Rectal smooth muscle tissue (tissue), 1 donor: ENCODE data around the gene CDC6.

ENCODE experiments used
- H3K27ac ChIP-seq: one replicate; pipeline ENCODE4 v1.7.0; 2013; ENCODE audit warnings: low read depth, low read length, inconsistent platforms
- H3K27me3 ChIP-seq: one replicate; pipeline ENCODE4 v1.7.0; 2013; ENCODE audit warnings: low read length; ENCODE audit not compliant: control insufficient read depth, insufficient read depth
- H3K36me3 ChIP-seq: one replicate; pipeline ENCODE4 v1.7.0; 2013; ENCODE audit warnings: low read length; ENCODE audit not compliant: control insufficient read depth, insufficient read depth
- H3K4me1 ChIP-seq: one replicate; pipeline ENCODE4 v1.7.0; 2013; ENCODE audit warnings: low read length; ENCODE audit not compliant: control insufficient read depth, insufficient read depth
- H3K4me3 ChIP-seq: one replicate; pipeline ENCODE4 v1.7.0; 2013; ENCODE audit warnings: low read length
- H3K9ac ChIP-seq: one replicate; pipeline ENCODE4 v1.7.0; 2013; ENCODE audit warnings: low read length

Gene CDC6, protein sequence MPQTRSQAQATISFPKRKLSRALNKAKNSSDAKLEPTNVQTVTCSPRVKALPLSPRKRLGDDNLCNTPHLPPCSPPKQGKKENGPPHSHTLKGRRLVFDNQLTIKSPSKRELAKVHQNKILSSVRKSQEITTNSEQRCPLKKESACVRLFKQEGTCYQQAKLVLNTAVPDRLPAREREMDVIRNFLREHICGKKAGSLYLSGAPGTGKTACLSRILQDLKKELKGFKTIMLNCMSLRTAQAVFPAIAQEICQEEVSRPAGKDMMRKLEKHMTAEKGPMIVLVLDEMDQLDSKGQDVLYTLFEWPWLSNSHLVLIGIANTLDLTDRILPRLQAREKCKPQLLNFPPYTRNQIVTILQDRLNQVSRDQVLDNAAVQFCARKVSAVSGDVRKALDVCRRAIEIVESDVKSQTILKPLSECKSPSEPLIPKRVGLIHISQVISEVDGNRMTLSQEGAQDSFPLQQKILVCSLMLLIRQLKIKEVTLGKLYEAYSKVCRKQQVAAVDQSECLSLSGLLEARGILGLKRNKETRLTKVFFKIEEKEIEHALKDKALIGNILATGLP

DNA sequence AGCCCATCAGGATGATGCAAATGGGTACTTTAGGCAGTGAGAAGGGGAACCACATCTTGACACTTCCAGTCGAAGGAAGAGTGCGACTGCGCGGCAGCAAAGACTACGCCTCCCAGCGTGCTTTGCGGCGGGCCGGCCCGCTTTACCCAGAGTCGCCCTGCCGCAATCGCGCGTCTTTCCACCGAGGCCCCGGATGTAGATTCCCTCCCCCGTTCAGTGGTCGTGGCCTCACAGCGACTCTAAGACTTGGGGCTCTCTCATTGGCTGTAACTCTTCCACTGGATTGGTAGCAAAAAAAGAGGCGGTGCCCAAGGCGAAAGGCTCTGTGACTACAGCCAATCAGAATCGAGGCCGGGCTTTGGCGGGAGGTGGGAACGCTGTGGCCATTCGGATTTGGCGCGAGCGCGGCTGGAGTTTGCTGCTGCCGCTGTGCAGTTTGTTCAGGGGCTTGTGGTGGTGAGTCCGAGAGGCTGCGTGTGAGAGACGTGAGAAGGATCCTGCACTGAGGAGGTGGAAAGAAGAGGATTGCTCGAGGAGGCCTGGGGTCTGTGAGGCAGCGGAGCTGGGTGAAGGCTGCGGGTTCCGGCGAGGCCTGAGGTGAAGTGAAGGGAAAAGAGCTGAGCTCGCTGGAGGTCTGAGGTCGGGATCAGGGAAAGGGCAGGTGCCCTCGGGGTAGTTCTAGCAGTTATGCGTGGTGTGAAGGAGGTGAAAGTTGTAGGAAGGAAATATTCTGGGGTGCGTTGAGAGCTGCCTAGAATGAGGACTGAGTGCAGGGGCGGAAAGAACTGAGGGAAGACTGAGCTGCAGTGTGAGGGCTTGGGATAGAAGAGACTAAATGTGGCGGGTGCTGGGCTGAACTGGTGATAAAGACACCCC, at the start of gene CDC6:
Gene CDC6, plus strand, starts transcription at position 386 of the 876 bp plus-strand sequence. CDS start 1,542 bp downstream, outside the sequence.
- Histone ChIP-seq H3K27ac (no peak within 1 kb of the TSS), H3K4me3 (peak within 1 kb of the TSS; percentile 83), H3K36me3 (no peaks in the 10 kb centered on the region), H3K4me1 (peaks cover 7% of the 10 kb centered on the region), H3K9ac (no peak within 1 kb of the TSS), H3K27me3 (no peaks in the 10 kb centered on the region)

DNA sequence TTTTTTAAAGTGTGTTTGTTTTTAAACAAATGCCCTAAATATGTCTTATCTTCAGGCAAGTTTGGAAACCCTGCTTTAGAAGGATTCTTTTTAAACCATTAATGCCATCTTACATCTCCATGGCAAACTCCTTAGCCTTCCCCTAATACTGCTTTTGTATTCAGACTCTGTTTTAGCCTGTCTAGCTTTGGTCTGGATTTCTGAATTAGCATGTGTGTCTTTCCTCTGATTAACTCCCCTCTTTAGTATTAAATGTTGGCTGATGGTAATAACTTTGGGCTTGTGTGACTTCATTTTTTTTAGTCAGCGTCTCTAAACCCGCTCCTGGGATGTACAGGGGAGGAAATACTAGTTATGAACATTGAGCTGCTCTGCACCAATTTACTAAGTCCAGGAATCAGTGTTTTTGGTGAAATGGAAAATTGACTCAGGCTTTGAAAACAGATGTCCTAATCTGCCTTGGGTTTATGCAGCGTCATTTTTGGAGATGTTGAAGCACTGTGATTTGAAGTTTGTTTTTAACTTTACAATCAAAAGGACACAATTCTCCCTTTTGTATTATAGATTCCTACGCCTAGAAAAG, 46.3 kb upstream of the CDC6 start:
- Histone ChIP-seq H3K4me1 (no peaks in the 10 kb centered on the region), H3K27me3 (no peaks in the 10 kb centered on the region), H3K27ac (no peak overlapping the region), H3K4me3 (no peak overlapping the region), H3K36me3 (no peaks in the 10 kb centered on the region), H3K9ac (no peak overlapping the region)

DNA sequence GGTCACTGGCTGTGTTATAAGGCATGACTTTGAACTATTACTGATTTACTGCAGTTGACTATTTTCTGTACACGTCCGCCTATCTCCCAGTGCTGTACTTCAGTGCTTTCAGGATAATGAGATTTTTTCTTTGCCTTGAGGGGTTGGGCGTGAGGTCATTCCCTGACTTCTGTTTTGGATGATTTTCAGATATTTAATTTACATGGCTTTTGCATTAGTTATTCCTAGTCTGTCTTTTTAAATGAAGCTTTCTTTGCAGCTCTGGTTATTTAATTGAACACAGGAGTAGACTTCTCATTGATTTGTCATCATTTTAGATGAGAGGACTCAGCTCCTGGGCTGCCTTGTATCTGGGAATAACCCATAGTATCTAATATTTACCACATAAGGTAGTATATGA, 44.9 kb upstream of the CDC6 start:
- no peak overlapping the region for H3K9ac ChIP-seq
- H3K36me3 ChIP-seq: no peaks in the 10 kb centered on the region
- H3K4me1 ChIP-seq: no peaks in the 10 kb centered on the region
- H3K27ac ChIP-seq: no peak overlapping the region
- H3K27me3 ChIP-seq: no peaks in the 10 kb centered on the region
- H3K4me3 ChIP-seq: no peak overlapping the region

DNA sequence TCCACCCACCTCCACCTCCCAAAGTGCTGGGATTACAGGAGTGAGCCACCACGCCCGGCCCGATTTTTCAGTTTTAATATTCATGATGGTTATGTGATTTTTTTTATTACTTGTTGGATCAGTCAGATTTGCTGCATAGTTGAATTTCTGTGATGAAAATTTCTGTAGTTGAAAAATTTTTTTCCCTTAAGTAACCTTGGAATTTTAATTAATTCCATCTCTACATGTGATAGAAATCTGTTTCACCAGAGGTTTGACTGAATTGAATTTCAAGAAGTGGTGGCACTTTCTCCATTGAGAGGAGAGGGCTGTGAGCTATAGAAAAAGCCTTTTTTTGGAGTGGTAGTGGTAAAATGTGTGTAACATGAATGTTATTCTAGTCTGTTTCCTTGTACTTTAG, 43.9 kb upstream of the CDC6 start:
- Histone ChIP-seq H3K4me1 (no peaks in the 10 kb centered on the region), H3K36me3 (no peaks in the 10 kb centered on the region), H3K4me3 (no peak overlapping the region), H3K27me3 (no peaks in the 10 kb centered on the region), H3K9ac (no peak overlapping the region), H3K27ac (no peak overlapping the region)

DNA sequence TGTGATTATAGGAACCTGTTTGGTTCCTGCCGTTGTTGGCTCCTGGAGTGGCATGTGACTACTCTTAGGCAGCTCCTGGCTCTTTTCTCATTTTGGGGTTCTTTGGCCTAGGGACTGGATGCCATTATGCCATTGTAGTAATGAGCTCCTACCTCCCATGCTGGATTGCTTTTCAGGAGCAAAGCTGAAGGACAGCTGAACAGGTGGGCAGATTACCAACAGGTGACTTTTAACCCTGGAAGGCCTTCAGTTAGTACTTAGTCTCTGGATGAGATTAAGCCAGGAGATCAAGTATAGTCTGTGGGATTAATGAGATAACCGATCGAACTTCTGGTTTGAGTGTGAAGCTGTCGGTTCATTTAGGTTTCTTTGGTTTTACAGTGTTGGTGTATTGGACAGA, 43.4 kb upstream of the CDC6 start:
- Histone ChIP-seq H3K4me1 (no peaks in the 10 kb centered on the region), H3K27ac (no peak overlapping the region), H3K36me3 (no peaks in the 10 kb centered on the region), H3K4me3 (no peak overlapping the region), H3K9ac (no peak overlapping the region), H3K27me3 (no peaks in the 10 kb centered on the region)

DNA sequence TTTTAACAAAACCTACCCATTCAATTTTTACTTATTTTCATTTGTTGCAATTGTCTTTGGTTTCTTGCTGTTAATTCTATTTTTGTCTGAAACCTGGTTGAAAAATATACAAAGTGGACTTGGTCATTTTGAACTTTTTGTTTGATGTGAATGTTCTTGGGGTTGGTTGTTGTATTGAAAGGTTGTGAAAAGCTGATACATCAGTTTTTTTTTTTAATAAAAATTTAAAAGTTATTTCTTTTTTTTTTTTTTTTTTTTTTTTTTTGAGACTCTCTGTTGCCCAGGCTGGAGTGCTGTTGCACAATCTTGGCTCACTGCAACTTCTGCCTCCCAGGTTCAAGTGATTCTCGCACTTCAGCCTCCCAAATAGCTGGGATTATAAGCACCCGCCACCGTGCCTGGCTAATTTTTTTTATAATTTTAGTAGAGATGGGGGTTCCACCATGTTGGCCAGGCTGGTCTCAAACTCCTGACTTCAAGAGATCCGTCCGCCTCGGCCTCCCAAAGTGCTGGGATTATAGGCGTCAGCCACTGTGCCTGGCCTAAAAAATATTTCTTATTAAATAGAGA, 39.7 kb upstream of the CDC6 start:
- H3K9ac ChIP-seq: no peak overlapping the region
- H3K27me3 ChIP-seq: no peaks in the 10 kb centered on the region
- H3K4me3 ChIP-seq: no peak overlapping the region
- no peak overlapping the region for H3K27ac ChIP-seq
- H3K4me1 ChIP-seq: peaks cover 11% of the 10 kb centered on the region
- H3K36me3 ChIP-seq: no peaks in the 10 kb centered on the region

DNA sequence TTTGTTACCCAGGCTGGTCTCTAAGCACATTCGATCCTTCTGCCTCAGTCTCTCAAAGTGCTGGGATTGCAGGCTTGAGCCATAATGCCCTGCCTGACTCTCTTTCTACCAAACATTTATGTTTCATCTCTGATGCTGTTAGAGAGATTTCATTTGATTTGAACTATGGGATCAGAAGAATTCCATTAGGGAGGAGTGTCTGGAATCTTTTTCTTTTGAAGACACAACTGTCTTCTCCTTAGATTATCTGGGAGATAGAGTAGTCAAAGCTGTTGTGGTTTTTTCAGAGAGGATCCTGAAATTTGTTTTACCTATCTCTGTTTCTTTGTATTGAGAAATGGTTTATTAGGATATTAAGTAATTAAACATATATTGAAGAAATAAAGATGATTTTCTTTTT, 39.2 kb upstream of the CDC6 start:
- no peak overlapping the region for H3K27ac ChIP-seq

DNA sequence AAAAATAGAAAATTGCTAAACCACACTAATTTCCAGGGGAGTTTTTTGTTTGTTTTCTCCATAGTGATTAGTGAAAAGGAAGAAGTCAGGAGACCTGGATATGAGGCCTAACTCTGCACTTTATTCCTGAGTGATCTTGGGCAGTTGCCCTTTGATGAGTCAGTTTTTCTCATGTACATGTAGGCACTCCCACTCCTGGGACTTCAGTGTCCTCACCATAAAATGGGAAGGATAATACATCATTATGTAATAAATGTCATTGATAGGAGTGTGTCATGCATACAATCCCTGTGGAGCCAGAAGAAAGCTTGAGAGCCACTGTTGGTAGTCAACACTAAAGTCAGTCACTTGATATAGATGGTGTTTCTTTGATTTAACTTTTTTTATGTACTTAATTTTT, 36.1 kb upstream of the CDC6 start:
- H3K4me1 ChIP-seq: peaks cover 11% of the 10 kb centered on the region
- no peaks in the 10 kb centered on the region for H3K27me3 ChIP-seq
- H3K27ac ChIP-seq: peak overlapping the region; percentile 58
- H3K9ac ChIP-seq: no peak overlapping the region
- no peak overlapping the region for H3K4me3 ChIP-seq
- no peaks in the 10 kb centered on the region for H3K36me3 ChIP-seq

More for the DNA sequence above, 39.2 kb upstream of the CDC6 start:
- Histone ChIP-seq H3K4me3 (no peak overlapping the region), H3K4me1 (peaks cover 11% of the 10 kb centered on the region), H3K36me3 (no peaks in the 10 kb centered on the region), H3K27me3 (no peaks in the 10 kb centered on the region), H3K9ac (no peak overlapping the region)

DNA sequence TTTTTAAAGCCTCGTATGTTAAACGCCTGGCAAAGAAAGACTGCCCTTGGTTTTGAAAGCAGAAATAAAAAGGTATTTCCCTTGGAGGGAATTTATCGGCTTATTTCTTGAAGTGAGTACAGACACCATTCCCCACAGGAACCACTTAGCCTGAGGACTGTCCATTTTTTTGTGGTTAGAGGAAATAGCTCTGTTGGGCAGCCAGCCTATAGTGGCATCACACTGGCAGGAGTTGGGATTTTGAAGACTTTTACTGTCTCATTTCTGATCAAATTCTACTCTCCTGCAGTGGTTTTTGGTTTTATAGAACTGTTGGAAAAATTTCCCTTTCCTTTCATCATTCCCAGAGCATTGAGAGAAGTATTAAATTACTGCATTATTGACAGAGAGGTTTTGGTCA, 34.1 kb upstream of the CDC6 start:
- Histone ChIP-seq H3K27ac (no peak overlapping the region), H3K36me3 (no peaks in the 10 kb centered on the region), H3K4me1 (peaks cover 11% of the 10 kb centered on the region), H3K27me3 (no peaks in the 10 kb centered on the region), H3K9ac (no peak overlapping the region), H3K4me3 (no peak overlapping the region)

DNA sequence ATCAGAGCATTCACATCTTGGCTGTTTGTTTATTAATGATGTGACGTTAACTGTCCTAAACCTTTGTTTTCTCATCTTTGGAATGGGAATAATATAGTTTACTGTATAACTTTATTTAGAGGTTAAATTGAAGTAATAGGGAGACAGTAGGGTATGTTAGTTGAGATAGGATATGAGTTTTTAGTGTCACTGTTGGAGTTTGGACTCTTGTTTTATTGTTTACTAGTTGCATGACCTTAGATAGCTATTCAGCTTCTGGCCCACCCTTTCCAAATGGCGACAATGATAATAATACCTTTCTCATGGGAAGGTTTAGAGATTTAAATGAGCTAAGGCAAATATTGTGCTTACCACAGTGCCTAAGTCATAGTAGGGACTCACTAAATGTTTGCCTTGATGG, 28.2 kb upstream of the CDC6 start:
- H3K9ac ChIP-seq: no peak overlapping the region
- H3K27ac ChIP-seq: no peak overlapping the region
- H3K4me3 ChIP-seq: no peak overlapping the region
- H3K27me3 ChIP-seq: no peaks in the 10 kb centered on the region
- H3K4me1 ChIP-seq: no peaks in the 10 kb centered on the region
- H3K36me3 ChIP-seq: peaks cover 8% of the 10 kb centered on the region

DNA sequence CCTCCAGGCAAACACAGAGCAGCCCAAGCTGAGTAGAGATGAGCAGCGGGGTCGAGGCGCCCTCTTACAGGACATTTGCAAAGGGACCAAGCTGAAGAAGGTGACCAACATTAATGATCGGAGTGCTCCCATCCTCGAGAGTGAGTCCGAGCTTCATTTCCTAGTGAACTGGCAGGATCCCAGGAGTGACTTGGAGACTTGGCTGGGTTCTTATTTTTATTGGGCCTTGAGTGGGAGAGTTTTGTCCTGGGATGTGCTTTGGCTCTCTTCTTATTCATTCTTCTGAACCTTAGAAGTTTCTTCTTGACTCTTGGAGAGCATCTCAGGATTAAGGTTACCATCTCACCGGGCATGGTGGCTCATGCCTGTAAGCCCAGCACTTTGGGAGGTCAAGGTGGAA, 27.2 kb upstream of the CDC6 start:
- Histone ChIP-seq H3K4me1 (no peaks in the 10 kb centered on the region), H3K36me3 (peaks cover 14% of the 10 kb centered on the region), H3K27ac (no peak overlapping the region), H3K9ac (no peak overlapping the region), H3K27me3 (no peaks in the 10 kb centered on the region), H3K4me3 (no peak overlapping the region)
